Activated CD4-positive, CD25-positive, alpha-beta regulatory T cell (primary cell): Measurements from ENCODE around the gene CXCL5.
"Not testable (repeated sequence)": the region's sequence is repeated elsewhere in the genome, so short reads cannot be mapped to it uniquely, and the experiment has no call there.

Experiments
- DNase-seq, 4 experiments: peaks; one replicate each; lab custom pipeline; 2025; lab: John Stamatoyannopoulos, UW

CXCL5 gene

DNA sequence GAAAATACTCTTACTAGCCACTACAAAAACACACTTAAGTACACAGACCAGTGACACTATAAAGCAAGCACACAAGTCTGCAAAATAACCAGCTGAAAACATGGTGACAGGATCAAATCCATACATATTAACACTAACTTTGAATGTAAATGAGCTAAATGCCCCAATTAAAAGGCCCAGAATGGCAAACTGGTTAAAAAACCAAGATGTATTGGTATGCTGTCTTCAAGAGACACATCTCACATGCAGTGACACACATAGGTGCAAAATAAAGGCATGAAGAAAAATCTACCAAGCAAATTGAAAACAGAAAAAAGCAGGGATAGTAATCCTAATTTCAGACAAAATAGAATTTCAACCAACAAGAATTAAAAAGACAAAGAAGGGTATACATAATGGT lies 27.5 kb downstream of the CXCL5 start:
- no peak for DNase-seq

GRCh38 chr4:73970011-73970410 lies 28.5 kb downstream of the CXCL5 start:
- DNase-seq = no peak

DNA sequence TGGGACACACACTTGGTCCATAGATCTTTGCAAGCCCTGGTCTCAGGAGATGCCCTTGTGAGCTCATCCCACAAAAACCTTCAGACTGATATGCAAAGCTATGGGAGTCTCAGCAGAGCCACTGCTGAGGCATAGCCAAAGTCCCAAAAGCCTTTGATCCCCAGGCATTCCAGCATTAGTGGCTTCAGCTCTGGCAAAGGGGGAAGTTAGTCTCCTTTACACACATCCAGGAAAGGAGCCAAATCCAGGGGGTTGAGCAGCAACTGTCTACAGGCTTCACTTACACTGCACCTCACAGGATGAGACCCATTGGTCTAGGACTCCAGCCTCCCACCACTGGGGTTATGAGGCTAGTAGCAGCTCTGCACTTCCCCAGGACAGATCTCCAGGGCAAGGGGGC lies 30.6 kb downstream of the CXCL5 start:
- DNase-seq = no peak

GRCh38 chr4:73964862-73965611 lies 33.4 kb downstream of the CXCL5 start:
- no peak for DNase-seq

DNA sequence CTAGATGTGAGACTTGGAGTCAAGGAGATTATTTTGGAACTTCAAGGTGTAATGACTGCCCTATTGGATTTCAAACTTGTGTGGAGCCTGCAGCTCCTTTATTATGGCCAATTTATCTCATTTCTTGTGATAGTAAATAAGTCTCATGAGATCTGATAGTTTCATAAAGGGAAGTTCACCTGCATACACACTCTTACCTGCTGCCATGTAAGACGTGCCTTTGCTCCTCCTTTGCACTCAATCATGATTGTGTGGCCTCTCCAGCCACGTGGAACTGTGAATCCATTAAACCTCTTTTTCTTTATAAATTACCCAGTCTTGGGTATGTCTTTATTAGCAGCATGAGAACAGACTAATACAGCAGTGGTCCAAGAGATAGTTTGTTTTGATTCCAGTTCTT lies 35.8 kb downstream of the CXCL5 start:
- DNase-seq = no peak

- DNase-seq = not testable (repeated sequence)
These were observed 39.4 kb downstream of the CXCL5 start for GRCh38 chr4:73959041-73959440.

- DNase-seq = no peak
These were observed 46.1 kb downstream of the CXCL5 start for GRCh38 chr4:73952352-73952751.

DNA sequence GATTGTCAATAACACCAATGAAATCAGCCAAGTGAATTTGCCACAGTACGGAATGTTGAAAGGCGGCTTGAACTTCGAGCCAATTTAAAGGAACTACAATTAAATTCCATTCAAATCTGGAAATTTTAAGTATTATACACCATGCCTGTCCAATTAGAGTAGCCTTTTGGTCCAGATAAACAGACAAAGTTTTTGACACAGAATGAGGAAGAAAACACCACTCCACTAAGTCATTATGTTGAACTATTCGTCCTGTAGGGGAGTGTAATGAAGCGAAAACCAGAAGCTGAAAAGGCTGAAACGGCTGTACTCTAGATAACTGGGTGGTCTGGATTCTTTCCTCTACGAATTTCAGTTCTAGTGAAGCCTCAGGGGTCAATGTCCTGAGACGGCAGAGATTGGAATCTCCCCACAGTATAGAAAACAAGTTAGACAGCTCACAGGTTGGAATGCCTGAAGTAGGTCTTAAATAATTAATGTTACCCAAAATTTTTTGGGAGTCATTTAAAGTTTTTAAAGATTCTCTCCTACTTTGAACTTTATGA lies 48.0 kb downstream of the CXCL5 start:
- DNase-seq = not testable (repeated sequence)

DNA sequence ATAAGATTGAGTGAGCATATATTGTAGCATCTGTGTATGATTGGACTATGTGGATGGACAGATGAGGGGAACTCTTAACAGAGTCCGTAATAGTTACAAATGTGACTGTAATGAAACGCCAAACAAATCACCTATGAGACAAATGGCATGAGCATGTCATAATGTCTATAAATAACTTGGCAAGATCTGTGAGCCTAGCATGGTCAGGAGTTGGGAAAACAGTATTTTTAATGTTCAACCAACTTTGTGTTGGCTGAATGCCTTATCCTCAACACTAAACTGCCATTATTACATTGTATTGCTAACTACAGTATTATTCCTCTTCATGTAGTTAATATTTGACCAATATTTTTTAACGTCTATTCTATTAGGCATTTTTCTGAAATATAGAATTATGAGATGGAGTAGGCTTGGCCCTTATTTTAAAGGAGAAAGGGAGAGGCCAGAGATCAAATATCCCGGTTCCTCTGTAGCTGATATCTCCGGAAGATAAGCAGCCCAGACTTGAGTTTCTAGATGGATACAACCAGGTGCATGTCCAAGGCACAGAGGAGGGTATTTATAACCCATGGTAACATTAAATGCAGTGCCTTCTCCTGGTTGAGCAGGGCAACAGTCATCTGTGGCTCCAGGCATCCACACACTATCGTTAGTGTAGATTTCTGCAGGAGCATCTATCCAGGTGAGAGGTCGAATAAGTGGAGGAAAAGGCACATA lies 49.3 kb downstream of the CXCL5 start:
- no peak for DNase-seq

- no peak for DNase-seq
These were observed 50.2 kb downstream of the CXCL5 start for GRCh38 chr4:73948291-73948690.

DNA sequence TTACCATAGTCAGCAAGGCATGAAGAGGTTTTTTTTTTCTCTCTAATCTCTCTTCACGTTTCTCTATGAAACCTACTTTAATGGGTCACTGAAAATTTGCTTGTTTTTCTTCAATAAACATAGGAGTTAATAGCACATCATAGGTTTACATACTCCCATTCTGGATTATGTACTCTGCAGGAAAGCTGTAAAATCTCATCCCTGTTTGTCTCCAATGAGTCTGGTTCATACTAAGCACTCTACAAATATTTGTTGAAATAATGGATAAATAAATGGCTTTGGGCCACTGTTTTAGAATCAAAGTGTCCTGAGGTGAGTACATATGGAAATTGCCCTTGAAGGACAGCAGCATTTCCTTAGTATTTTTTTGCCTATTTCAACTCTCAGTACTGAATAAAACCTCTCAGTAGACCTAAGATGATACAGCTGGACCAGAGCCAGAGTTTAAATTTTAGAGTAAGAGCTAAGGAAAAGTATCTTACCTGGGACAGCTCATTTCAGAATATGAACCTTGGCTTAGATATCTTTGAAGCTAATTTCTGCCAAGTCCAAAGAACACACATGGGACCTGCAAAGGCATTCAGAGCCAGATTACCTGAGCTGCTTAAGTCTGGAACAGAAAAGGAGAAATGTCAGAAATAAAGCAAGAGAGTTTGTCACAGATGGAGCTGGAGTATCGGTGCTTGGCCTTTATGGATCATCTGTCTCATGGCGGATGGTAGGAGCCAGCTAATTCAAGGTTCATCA lies 51.1 kb downstream of the CXCL5 start:
- no peak for DNase-seq

- DNase-seq = no peak
These were observed 52.6 kb downstream of the CXCL5 start for GRCh38 chr4:73945674-73946449.
